Measurements from ENCODE around the gene STK33. TPM values are rescaled to one million over a fixed set of nuclear protein-coding genes. Genes with fewer than 3 reads are reported as not detected.

STK33 gene
- total RNA-seq, 1 experiment from 2014 or later = 10.9 TPM

DNA sequence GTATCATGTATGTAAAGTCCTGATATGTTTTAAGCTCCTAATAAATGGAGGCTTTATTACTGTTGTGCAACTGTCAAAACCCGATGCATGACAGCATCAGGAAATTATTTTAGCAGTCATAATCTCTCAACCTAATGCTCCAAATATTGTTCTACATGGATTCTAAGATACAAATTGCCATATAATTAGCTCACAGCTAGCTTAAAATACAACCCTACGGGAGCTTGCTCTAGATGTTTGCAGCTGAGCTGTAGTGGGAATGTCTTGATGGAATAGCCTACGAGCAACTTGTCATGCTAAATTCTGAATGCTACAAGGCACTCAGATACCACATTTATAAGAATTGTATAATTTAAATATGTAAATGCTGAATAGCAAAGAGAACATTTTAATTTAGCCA is 109.8 kb downstream of the STK33 start:
- H3K4me2 ChIP-seq (ENCODE audit: low read length) = no peak overlapping the region
- no peaks in the 10 kb centered on the region for H4K20me1 ChIP-seq (ENCODE audit: insufficient read depth)
- ChIA-PET POLR2A (no interaction called here), RAD21 (ENCODE audit: low non-redundant PET in 1 of 2, low total read pairs in 2 of 2, uncharacterized antibody in 2 of 2, unreplicated experiment in 2 of 2) (no interaction called here), CTCF (no interaction called here)
- no peaks in the 10 kb centered on the region for H3K9me3 ChIP-seq (ENCODE audit: control insufficient read depth in 1 of 2, insufficient read depth in 1 of 2, low read depth in 1 of 2, low read length in 2 of 2)
- TF ChIP-seq SIN3A (IDR thresholded peaks at IDR 0.05; ENCODE audit: low read depth) = no peak
- TF ChIP-seq YY1 (IDR thresholded peaks at IDR 0.05; ENCODE audit: extremely low read depth, insufficient replicate concordance, low read depth, low read length) = no peak
- no peak for TF ChIP-seq ZNF274 (IDR thresholded peaks at IDR 0.05; ENCODE audit: low read depth, low read length)
- no peak for TF ChIP-seq TCF7L2 (IDR thresholded peaks at IDR 0.05; ENCODE audit: borderline replicate concordance, extremely low read depth, insufficient read depth, insufficient read length)
- TF ChIP-seq EZH2phosphoT487 (IDR thresholded peaks at IDR 0.05; ENCODE audit: borderline replicate concordance) = no peak
- no peak for TF ChIP-seq POLR2AphosphoS5 (IDR thresholded peaks at IDR 0.05; ENCODE audit: low read depth, low read length)
- TF ChIP-seq ZFX (IDR thresholded peaks at IDR 0.05) = no peak
- no peak for TF ChIP-seq RAD21 (IDR thresholded peaks at IDR 0.05; ENCODE audit: low read depth)
- no peak overlapping the region for H3K9ac ChIP-seq (ENCODE audit: low read length)
- no TSS peak for BruUV-seq (replicated peaks)
- H3K27ac ChIP-seq (ENCODE audit: low read depth, low read length) = no peak overlapping the region
- H3K36me3 ChIP-seq (ENCODE audit: control insufficient read depth in 1 of 2, insufficient read depth in 2 of 2, low read length in 2 of 2) = no peaks in the 10 kb centered on the region
- H3K79me2 ChIP-seq (ENCODE audit: insufficient read depth, low read length) = no peaks in the 10 kb centered on the region
- intact Hi-C loops (cut with micrococcal nuclease) = no loop called here
- H3K4me3 ChIP-seq (replicated peaks in 1 of 2; ENCODE audit: low read depth in 1 of 2, low read length in 2 of 2) = no peak overlapping the region
- H3K4me1 ChIP-seq (ENCODE audit: control insufficient read depth in 1 of 2, insufficient read depth in 2 of 2, low read length in 2 of 2) = no peaks in the 10 kb centered on the region
- H3K27me3 ChIP-seq (ENCODE audit: insufficient read depth, low read length) = no peaks in the 10 kb centered on the region
- H2AFZ ChIP-seq (ENCODE audit: low read depth, low read length, poor library complexity, severe bottlenecking) = no peak overlapping the region
- ATAC-seq (no peak), DNase-seq (ENCODE audit: low read depth, low spot score) (no peak)
- no peaks in the 10 kb centered on the region for H3K9me2 ChIP-seq (ENCODE audit: insufficient read depth)

DNA sequence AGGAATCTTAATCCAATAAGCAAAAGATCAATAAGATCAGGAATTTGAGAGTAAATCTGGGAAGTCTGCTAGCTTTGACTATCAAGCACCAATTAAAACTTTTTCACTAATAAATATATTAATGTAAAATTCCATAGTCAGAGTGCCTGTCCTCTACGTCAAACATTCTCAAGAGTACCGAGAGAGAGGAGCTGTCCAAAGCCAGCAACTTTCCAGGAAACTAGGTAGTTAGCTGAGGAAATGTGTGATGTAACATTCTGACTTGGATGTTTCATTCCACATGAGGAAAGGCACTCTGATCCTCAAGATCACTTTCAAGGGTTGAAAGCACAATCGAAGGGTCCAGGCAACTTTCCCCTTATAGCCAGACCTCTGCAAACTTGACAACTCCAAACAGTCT is 113.2 kb downstream of the STK33 start:
- POLR2A ChIA-PET = no interaction called here
- no peaks in the 10 kb centered on the region for H3K9me3 ChIP-seq (ENCODE audit: control insufficient read depth in 1 of 2, insufficient read depth in 1 of 2, low read depth in 1 of 2, low read length in 2 of 2)
- H2AFZ ChIP-seq (ENCODE audit: low read depth, low read length, poor library complexity, severe bottlenecking) = no peak overlapping the region
- no peaks in the 10 kb centered on the region for H3K36me3 ChIP-seq (ENCODE audit: control insufficient read depth in 1 of 2, insufficient read depth in 2 of 2, low read length in 2 of 2)
- ATAC-seq (no peak), DNase-seq (ENCODE audit: low read depth, low spot score) (no peak)
- CTCF ChIA-PET = no interaction called here
- H3K27ac ChIP-seq (ENCODE audit: low read depth, low read length) = no peak overlapping the region
- no peaks in the 10 kb centered on the region for H3K9me2 ChIP-seq (ENCODE audit: insufficient read depth)
- H3K4me2 ChIP-seq (ENCODE audit: low read length) = no peak overlapping the region
- no peak overlapping the region for H3K9ac ChIP-seq (ENCODE audit: low read length)
- no peaks in the 10 kb centered on the region for H3K27me3 ChIP-seq (ENCODE audit: insufficient read depth, low read length)
- intact Hi-C loops (cut with micrococcal nuclease) = no loop called here
- no peaks in the 10 kb centered on the region; the same call in 1 of the 2 replicates for H4K20me1 ChIP-seq (ENCODE audit: insufficient read depth)
- H3K4me3 ChIP-seq (replicated peaks in 1 of 2; ENCODE audit: low read depth in 1 of 2, low read length in 2 of 2) = no peak overlapping the region
- RAD21 ChIA-PET (ENCODE audit: low non-redundant PET in 1 of 2, low total read pairs in 2 of 2, uncharacterized antibody in 2 of 2, unreplicated experiment in 2 of 2) = no interaction called here
- BruUV-seq (replicated peaks) = no TSS peak
- H3K4me1 ChIP-seq (ENCODE audit: control insufficient read depth in 1 of 2, insufficient read depth in 2 of 2, low read length in 2 of 2) = no peaks in the 10 kb centered on the region
- H3K79me2 ChIP-seq (ENCODE audit: insufficient read depth, low read length) = no peaks in the 10 kb centered on the region
- no peak for TF ChIP-seq TCF7L2 (IDR thresholded peaks at IDR 0.05; ENCODE audit: borderline replicate concordance, extremely low read depth, insufficient read depth, insufficient read length)
- TF ChIP-seq CBX3 (IDR thresholded peaks at IDR 0.05; ENCODE audit: low read depth) = no peak
- no peak for TF ChIP-seq EZH2phosphoT487 (IDR thresholded peaks at IDR 0.05; ENCODE audit: borderline replicate concordance)
- no peak for TF ChIP-seq JUND (IDR thresholded peaks at IDR 0.05)
- TF ChIP-seq, protein P1, sequence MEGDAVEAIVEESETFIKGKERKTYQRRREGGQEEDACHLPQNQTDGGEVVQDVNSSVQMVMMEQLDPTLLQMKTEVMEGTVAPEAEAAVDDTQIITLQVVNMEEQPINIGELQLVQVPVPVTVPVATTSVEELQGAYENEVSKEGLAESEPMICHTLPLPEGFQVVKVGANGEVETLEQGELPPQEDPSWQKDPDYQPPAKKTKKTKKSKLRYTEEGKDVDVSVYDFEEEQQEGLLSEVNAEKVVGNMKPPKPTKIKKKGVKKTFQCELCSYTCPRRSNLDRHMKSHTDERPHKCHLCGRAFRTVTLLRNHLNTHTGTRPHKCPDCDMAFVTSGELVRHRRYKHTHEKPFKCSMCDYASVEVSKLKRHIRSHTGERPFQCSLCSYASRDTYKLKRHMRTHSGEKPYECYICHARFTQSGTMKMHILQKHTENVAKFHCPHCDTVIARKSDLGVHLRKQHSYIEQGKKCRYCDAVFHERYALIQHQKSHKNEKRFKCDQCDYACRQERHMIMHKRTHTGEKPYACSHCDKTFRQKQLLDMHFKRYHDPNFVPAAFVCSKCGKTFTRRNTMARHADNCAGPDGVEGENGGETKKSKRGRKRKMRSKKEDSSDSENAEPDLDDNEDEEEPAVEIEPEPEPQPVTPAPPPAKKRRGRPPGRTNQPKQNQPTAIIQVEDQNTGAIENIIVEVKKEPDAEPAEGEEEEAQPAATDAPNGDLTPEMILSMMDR (IDR thresholded peaks at IDR 0.05 in 2 of 3, conservative IDR thresholded peaks at IDR 0.05 in 1 of 3; ENCODE audit: borderline replicate concordance in 1 of 3, insufficient read depth in 1 of 3, low read depth in 2 of 3, low read length in 2 of 3) = no peak
- TF ChIP-seq RAD21 (IDR thresholded peaks at IDR 0.05; ENCODE audit: low read depth) = no peak
- TF ChIP-seq EZH2 (IDR thresholded peaks at IDR 0.05) = no peak
- no peak for TF ChIP-seq YY1 (IDR thresholded peaks at IDR 0.05; ENCODE audit: extremely low read depth, insufficient replicate concordance, low read depth, low read length)
- no peak for TF ChIP-seq SIN3A (IDR thresholded peaks at IDR 0.05; ENCODE audit: low read depth)
- TF ChIP-seq SP1 (IDR thresholded peaks at IDR 0.05; ENCODE audit: low read depth) = no peak
- TF ChIP-seq, protein P2, sequence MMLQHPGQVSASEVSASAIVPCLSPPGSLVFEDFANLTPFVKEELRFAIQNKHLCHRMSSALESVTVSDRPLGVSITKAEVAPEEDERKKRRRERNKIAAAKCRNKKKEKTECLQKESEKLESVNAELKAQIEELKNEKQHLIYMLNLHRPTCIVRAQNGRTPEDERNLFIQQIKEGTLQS (IDR thresholded peaks at IDR 0.05) = no peak
- no peak for TF ChIP-seq SRF (IDR thresholded peaks at IDR 0.05; ENCODE audit: low read depth)
- no peak for TF ChIP-seq CEBPB (IDR thresholded peaks at IDR 0.05; ENCODE audit: low read depth)
